ENCODE results near the gene ZNF618.

GRCh38 chr9:113992994-113993393 lies 116.9 kb downstream of the ZNF618 start:
- TF ChIP-seq CTCF (IDR thresholded peaks at IDR 0.05): no peak
- TF ChIP-seq POLR2AphosphoS5 (IDR thresholded peaks at IDR 0.05; ENCODE audit: low read depth, low read length): no peak
- TF ChIP-seq SIN3A (IDR thresholded peaks at IDR 0.05; ENCODE audit: borderline replicate concordance, insufficient read depth, low read depth, low read length): no peak
- TF ChIP-seq REST (IDR thresholded peaks at IDR 0.05; ENCODE audit: insufficient read depth in 1 of 2, low read depth in 2 of 2, low read length in 1 of 2): no peak
- no peak for TF ChIP-seq TCF7L2 (IDR thresholded peaks at IDR 0.05; ENCODE audit: low read depth, low read length)

All from Panc1 (cell line).